OCI-M2 (cell line): ENCODE results near the gene P4HB.

Experiments used
- DNase-seq: peaks from one replicate; lab custom pipeline; 2025; ENCODE audit not compliant: unreplicated experiment; lab: John Stamatoyannopoulos, UW

P4HB gene

GRCh38 chr17:81813371-81813684, 47.0 kb downstream of the P4HB start:
- no peak for DNase-seq

- no peak for DNase-seq
These were observed 47.6 kb downstream of the P4HB start for GRCh38 chr17:81812571-81813370.

GRCh38 chr17:81811705-81812570, 48.4 kb downstream of the P4HB start:
- no peak for DNase-seq

GRCh38 chr17:81810892-81811704, 49.2 kb downstream of the P4HB start:
- no peak for DNase-seq

GRCh38 chr17:81810476-81810875, 49.9 kb downstream of the P4HB start:
- no peak for DNase-seq

GRCh38 chr17:81809556-81809998, 50.8 kb downstream of the P4HB start:
- no peak for DNase-seq

GRCh38 chr17:81808778-81809555, 51.4 kb downstream of the P4HB start:
- no peak for DNase-seq

- DNase-seq: no peak
These were observed 52.5 kb downstream of the P4HB start for GRCh38 chr17:81807839-81808238.

- no peak for DNase-seq
These were observed 53.1 kb downstream of the P4HB start for GRCh38 chr17:81807210-81807719.

- no peak for DNase-seq
These were observed 53.7 kb downstream of the P4HB start for GRCh38 chr17:81806461-81807209.

- DNase-seq: no peak
These were observed 54.5 kb downstream of the P4HB start for GRCh38 chr17:81805707-81806460.

GRCh38 chr17:81804559-81805399, 55.6 kb downstream of the P4HB start:
- no peak for DNase-seq

- no peak for DNase-seq
These were observed 56.4 kb downstream of the P4HB start, which contains the start of gene GCGR for GRCh38 chr17:81803728-81804558. TSS of gene GCGR (plus strand) at chr17:81804150. CDS start at chr17:81809019, 4,869 bp downstream.

GRCh38 chr17:81802856-81803643, 57.3 kb downstream of the P4HB start:
- no peak for DNase-seq

- no peak for DNase-seq
These were observed 58.1 kb downstream of the P4HB start for GRCh38 chr17:81802048-81802758.

GRCh38 chr17:81801327-81801726, 59.0 kb downstream of the P4HB start:
- DNase-seq: no peak
